CD4-positive, alpha-beta T cell treated with Interleukin-6 at 100 ng/mL for 8 hours (primary cell): Measurements from ENCODE around the gene MRNIP.

ENCODE experiments used
- DNase-seq: peaks from one replicate; pipeline ENCODE4 v3.0.0-alpha.2; 2020; ENCODE audit warnings: mixed read lengths, low spot score

The MRNIP gene

GRCh38 chr5:179803651-179804554 is 54.7 kb downstream of the MRNIP start:
- DNase-seq, result peak; percentile 36

GRCh38 chr5:179802950-179803562 is 55.6 kb downstream of the MRNIP start:
- DNase-seq, result no peak

- no peak for DNase-seq
Observed at GRCh38 chr5:179802207-179802883, 56.3 kb downstream of the MRNIP start.

- peak; percentile 83 for DNase-seq
Observed at GRCh38 chr5:179801304-179802206, 57.1 kb downstream of the MRNIP start.

- no peak for DNase-seq
Observed at GRCh38 chr5:179800696-179801201, 57.9 kb downstream of the MRNIP start.

GRCh38 chr5:179800071-179800695 is 58.4 kb downstream of the MRNIP start:
- no peak for DNase-seq

- DNase-seq, result no peak
Observed at GRCh38 chr5:179799644-179799973, 59.0 kb downstream of the MRNIP start.

GRCh38 chr5:179798771-179799643 is 59.6 kb downstream of the MRNIP start:
- DNase-seq, result no peak

- DNase-seq, result no peak
Observed at GRCh38 chr5:179798144-179798770, 60.4 kb downstream of the MRNIP start.

GRCh38 chr5:179797741-179798140 is 60.9 kb downstream of the MRNIP start:
- no peak for DNase-seq

- DNase-seq, result no peak
Observed at GRCh38 chr5:179796877-179797608, 61.6 kb downstream of the MRNIP start.

- peak; percentile 60 for DNase-seq
Observed at GRCh38 chr5:179795863-179796833, 62.5 kb downstream of the MRNIP start.

- no peak for DNase-seq
Observed at GRCh38 chr5:179795049-179795862, 63.4 kb downstream of the MRNIP start.

GRCh38 chr5:179794575-179794974 is 64.0 kb downstream of the MRNIP start:
- no peak for DNase-seq

GRCh38 chr5:179794171-179794570 is 64.4 kb downstream of the MRNIP start:
- no peak for DNase-seq

GRCh38 chr5:179793468-179794139 is 65.0 kb downstream of the MRNIP start, which contains the start of gene LTC4S:
Gene LTC4S (plus strand): TSS chr5:179793986. CDS start chr5:179794081, 95 bp downstream.
- DNase-seq, result peak; percentile 72
